ENCODE results near the gene ABCA5.
"Not testable (repeated sequence)": the region's sequence is repeated elsewhere in the genome, so short reads cannot be mapped to it uniquely, and the experiment has no call there.

Gene ABCA5

GRCh38 chr17:69287168-69287567 is 39.8 kb downstream of the ABCA5 start:
- Histone ChIP-seq H3K4me1 (no peaks in the 10 kb centered on the region), H3K36me3 (peaks cover 42 to 55% (median 46%) of the 10 kb centered on the region in 3 donors), H3K9me3 (no peaks in the 10 kb centered on the region), H3K27ac (no peak overlapping the region), H3K27me3 (no peaks in the 10 kb centered on the region), H3K4me3 (no peak overlapping the region)
- no peak for TF ChIP-seq CTCF (IDR thresholded peaks at IDR 0.05)
- no peak for DNase-seq
- intact Hi-C loops (cut with DNase I; ENCODE audit: low total_unique reads): no loop called here

GRCh38 chr17:69286257-69286656 is 40.7 kb downstream of the ABCA5 start:
- Histone ChIP-seq H3K27ac (no peak overlapping the region), H3K4me1 (no peaks in the 10 kb centered on the region), H3K36me3 (peaks cover 36 to 51% (median 51%) of the 10 kb centered on the region in 3 donors), H3K4me3 (no peak overlapping the region), H3K9me3 (no peaks in the 10 kb centered on the region), H3K27me3 (no peaks in the 10 kb centered on the region)
- intact Hi-C loops (cut with DNase I; ENCODE audit: low total_unique reads): no loop called here
- no peak for DNase-seq
- no peak for TF ChIP-seq CTCF (IDR thresholded peaks at IDR 0.05)

GRCh38 chr17:69284646-69285045 is 42.3 kb downstream of the ABCA5 start:
- Histone ChIP-seq H3K27me3 (no peaks in the 10 kb centered on the region), H3K36me3 (peaks cover 34 to 51% (median 37%) of the 10 kb centered on the region in 3 donors), H3K27ac (no peak overlapping the region), H3K4me3 (no peak overlapping the region), H3K4me1 (no peaks in the 10 kb centered on the region), H3K9me3 (no peaks in the 10 kb centered on the region)
- intact Hi-C loops (cut with DNase I; ENCODE audit: low total_unique reads): no loop called here
- TF ChIP-seq CTCF (IDR thresholded peaks at IDR 0.05): no peak
- no peak for DNase-seq

- no peak for TF ChIP-seq CTCF (IDR thresholded peaks at IDR 0.05)
- H3K4me1 ChIP-seq: no peaks in the 10 kb centered on the region
- H3K36me3 ChIP-seq: peaks cover 19 to 34% (median 26%) of the 10 kb centered on the region in 3 donors
- H3K27ac ChIP-seq: no peak overlapping the region
- no peak overlapping the region for H3K4me3 ChIP-seq
- intact Hi-C loops (cut with DNase I; ENCODE audit: low total_unique reads): no loop called here
- H3K27me3 ChIP-seq: no peaks in the 10 kb centered on the region
- H3K9me3 ChIP-seq: no peaks in the 10 kb centered on the region
- no peak for DNase-seq
Measured at GRCh38 chr17:69282002-69282401, 44.9 kb downstream of the ABCA5 start.

GRCh38 chr17:69276279-69276678 is 50.7 kb downstream of the ABCA5 start:
- intact Hi-C loops (cut with DNase I; ENCODE audit: low total_unique reads): not testable (repeated sequence)

GRCh38 chr17:69275751-69276150 is 51.2 kb downstream of the ABCA5 start:
- Histone ChIP-seq H3K9me3 (no peaks in the 10 kb centered on the region), H3K4me3 (no peak overlapping the region), H3K4me1 (no peaks in the 10 kb centered on the region), H3K36me3 (peaks cover 0 to 21% (median 8%) of the 10 kb centered on the region in 3 donors), H3K27me3 (no peaks in the 10 kb centered on the region), H3K27ac (no peak overlapping the region)
- TF ChIP-seq CTCF (IDR thresholded peaks at IDR 0.05): no peak
- intact Hi-C loops (cut with DNase I; ENCODE audit: low total_unique reads): no loop called here
- no peak for DNase-seq

More at GRCh38 chr17:69276279-69276678, 50.7 kb downstream of the ABCA5 start:
- not testable (repeated sequence) for DNase-seq, H3K4me3 ChIP-seq, H3K27me3 ChIP-seq, H3K4me1 ChIP-seq, H3K27ac ChIP-seq, H3K9me3 ChIP-seq
- peaks cover 0 to 21% (median 8%) of the 10 kb centered on the region in 3 donors for H3K36me3 ChIP-seq
